Neural progenitor cell (in vitro differentiated cells): Measurements from ENCODE around the gene RALB.

Experiments used
- EZH2 ChIP-seq: fragments of 200-600 bp; sonication (generic); IDR thresholded peaks from 2 replicates; pipeline ENCODE4 v1.6.1; 2017; ENCODE audit warnings: antibody characterized with exemption, mild to moderate bottlenecking, moderate library complexity
- EZH2phosphoT487 ChIP-seq: fragments of 200-600 bp; sonication (generic); IDR thresholded peaks from 2 replicates; pipeline ENCODE4 v1.6.1; 2017; ENCODE audit warnings: antibody characterized with exemption
- TF ChIP-seq, protein P1 (sequence below): fragments of 200-600 bp; sonication (generic); IDR thresholded peaks from 2 replicates; pipeline ENCODE4 v1.5.1; 2017; ENCODE audit warnings: antibody characterized with exemption, mild to moderate bottlenecking

- TF ChIP-seq, protein P1, sequence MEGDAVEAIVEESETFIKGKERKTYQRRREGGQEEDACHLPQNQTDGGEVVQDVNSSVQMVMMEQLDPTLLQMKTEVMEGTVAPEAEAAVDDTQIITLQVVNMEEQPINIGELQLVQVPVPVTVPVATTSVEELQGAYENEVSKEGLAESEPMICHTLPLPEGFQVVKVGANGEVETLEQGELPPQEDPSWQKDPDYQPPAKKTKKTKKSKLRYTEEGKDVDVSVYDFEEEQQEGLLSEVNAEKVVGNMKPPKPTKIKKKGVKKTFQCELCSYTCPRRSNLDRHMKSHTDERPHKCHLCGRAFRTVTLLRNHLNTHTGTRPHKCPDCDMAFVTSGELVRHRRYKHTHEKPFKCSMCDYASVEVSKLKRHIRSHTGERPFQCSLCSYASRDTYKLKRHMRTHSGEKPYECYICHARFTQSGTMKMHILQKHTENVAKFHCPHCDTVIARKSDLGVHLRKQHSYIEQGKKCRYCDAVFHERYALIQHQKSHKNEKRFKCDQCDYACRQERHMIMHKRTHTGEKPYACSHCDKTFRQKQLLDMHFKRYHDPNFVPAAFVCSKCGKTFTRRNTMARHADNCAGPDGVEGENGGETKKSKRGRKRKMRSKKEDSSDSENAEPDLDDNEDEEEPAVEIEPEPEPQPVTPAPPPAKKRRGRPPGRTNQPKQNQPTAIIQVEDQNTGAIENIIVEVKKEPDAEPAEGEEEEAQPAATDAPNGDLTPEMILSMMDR = no peak
- TF ChIP-seq EZH2phosphoT487 = no peak
- no peak for TF ChIP-seq EZH2
Measured at GRCh38 chr2:120294008-120294340, 41.3 kb downstream of the RALB start.
